ENCODE data around the gene SLC35F4. TPM values are rescaled to one million over a fixed set of nuclear protein-coding genes. Genes with fewer than 3 reads are reported as not detected.

The SLC35F4 gene
- total and polyA plus RNA-seq, 8 donors: 0.11 to 0.30 (median 0.22) TPM; not detected in 2

DNA sequence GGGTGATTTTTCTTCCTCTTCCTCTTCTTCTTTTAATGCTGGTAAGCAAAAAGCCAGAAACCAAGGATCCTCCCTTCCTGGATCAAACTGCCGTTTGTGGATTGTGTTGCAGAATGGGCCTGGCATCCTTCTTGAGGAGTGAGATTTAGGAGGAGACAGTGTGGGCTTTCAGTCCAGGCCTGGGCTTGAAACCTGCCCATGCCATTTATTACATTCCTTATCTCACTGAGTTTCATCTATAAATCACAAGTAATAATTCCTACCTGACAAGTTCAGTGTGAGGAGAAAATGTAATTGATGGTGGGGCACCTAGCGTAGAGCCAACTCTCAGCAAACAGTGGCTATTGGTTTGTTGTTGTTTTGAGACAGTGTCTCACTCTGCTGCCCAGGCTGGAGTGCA, 126.4 kb downstream of the SLC35F4 start:
- H3K9me3 ChIP-seq: no peaks in the 10 kb centered on the region
- H3K27me3 ChIP-seq: no peaks in the 10 kb centered on the region
- DNase-seq: no peak
- no peak for ATAC-seq
- no peak overlapping the region for H3K27ac ChIP-seq
- intact Hi-C loops (cut with DNase I): no loop called here
- H3K4me3 ChIP-seq: no peak overlapping the region
- TF ChIP-seq, protein P1, sequence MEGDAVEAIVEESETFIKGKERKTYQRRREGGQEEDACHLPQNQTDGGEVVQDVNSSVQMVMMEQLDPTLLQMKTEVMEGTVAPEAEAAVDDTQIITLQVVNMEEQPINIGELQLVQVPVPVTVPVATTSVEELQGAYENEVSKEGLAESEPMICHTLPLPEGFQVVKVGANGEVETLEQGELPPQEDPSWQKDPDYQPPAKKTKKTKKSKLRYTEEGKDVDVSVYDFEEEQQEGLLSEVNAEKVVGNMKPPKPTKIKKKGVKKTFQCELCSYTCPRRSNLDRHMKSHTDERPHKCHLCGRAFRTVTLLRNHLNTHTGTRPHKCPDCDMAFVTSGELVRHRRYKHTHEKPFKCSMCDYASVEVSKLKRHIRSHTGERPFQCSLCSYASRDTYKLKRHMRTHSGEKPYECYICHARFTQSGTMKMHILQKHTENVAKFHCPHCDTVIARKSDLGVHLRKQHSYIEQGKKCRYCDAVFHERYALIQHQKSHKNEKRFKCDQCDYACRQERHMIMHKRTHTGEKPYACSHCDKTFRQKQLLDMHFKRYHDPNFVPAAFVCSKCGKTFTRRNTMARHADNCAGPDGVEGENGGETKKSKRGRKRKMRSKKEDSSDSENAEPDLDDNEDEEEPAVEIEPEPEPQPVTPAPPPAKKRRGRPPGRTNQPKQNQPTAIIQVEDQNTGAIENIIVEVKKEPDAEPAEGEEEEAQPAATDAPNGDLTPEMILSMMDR (IDR thresholded peaks at IDR 0.05): no peak
- no peaks in the 10 kb centered on the region for H3K4me1 ChIP-seq
- H3K36me3 ChIP-seq: no peaks in the 10 kb centered on the region

DNA sequence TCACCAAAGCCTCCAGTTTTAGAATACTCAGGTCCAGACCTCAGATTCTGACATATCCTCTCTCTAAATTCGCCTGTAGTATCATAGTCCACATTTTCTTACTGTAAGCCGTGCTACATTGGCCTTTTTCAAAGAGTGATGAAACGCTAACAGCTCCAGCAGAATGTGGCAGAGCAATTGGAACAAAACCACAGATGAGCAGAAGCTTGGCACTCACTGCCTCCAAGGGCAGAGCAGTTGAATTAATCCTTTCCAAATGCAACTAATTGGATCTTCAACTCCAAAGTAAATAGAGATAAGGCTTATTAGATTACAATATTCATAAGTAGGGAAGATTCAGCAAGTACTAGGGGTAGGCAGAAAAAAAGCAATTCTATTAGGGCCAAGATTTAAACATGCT, 128.3 kb downstream of the SLC35F4 start:
- Histone ChIP-seq H3K4me3 (no peak overlapping the region), H3K4me1 (no peaks in the 10 kb centered on the region), H3K36me3 (no peaks in the 10 kb centered on the region), H3K27me3 (no peaks in the 10 kb centered on the region), H3K9me3 (no peaks in the 10 kb centered on the region), H3K27ac (no peak overlapping the region)
- DNase-seq (no peak), ATAC-seq (no peak)
- intact Hi-C loops (cut with DNase I): no loop called here
- TF ChIP-seq, protein P1 (IDR thresholded peaks at IDR 0.05): no peak

DNA sequence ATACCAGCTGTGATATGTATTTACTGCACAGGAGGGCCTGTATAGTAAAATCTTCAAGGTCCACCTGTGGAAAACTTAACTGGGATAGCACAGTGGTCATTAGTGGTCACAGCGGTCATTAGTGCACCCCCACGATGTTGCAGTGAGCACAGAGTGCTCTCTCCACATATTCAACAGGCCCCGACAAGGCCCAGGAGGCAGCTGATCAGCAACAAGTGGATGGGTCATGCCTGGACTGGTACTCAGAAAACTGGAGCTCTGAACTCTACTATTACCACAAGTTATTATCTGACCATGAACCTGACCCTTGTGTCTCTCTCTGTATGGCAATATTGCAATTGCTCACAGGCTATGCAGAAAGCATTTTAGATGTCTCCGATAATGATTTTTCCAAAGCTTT, 129.5 kb downstream of the SLC35F4 start:
- TF ChIP-seq, protein P1 (IDR thresholded peaks at IDR 0.05): no peak
- ATAC-seq: no peak
- Histone ChIP-seq H3K36me3 (no peaks in the 10 kb centered on the region), H3K27me3 (no peaks in the 10 kb centered on the region), H3K9me3 (no peaks in the 10 kb centered on the region), H3K4me1 (no peaks in the 10 kb centered on the region), H3K4me3 (no peak overlapping the region), H3K27ac (no peak overlapping the region)
- DNase-seq: no peak
- intact Hi-C loops (cut with DNase I): no loop called here

DNA sequence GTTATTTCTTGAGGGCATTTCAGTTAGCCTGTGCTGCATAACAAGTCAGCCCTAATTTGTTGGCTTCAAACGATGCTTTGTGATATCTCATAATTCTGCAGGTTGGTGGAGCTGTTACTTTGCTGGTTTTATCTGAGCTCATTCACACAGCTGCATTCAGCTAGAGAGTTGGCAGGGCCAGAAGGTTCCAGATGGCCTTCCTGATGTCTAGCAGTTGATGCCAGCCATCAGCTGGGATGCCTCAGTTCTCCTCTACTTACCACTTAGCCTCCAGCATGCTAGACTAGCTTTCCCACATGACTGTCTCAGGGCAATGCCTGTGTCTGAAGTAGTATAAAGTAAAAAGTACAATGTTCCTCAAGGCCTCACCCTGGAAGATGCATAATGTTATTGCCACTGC, 130.6 kb downstream of the SLC35F4 start:
- DNase-seq (no peak), ATAC-seq (no peak)
- TF ChIP-seq, protein P1 (IDR thresholded peaks at IDR 0.05): no peak
- Histone ChIP-seq H3K4me3 (no peak overlapping the region), H3K27me3 (no peaks in the 10 kb centered on the region), H3K27ac (no peak overlapping the region), H3K9me3 (no peaks in the 10 kb centered on the region), H3K4me1 (no peaks in the 10 kb centered on the region), H3K36me3 (no peaks in the 10 kb centered on the region)
- intact Hi-C loops (cut with DNase I): no loop called here

DNA sequence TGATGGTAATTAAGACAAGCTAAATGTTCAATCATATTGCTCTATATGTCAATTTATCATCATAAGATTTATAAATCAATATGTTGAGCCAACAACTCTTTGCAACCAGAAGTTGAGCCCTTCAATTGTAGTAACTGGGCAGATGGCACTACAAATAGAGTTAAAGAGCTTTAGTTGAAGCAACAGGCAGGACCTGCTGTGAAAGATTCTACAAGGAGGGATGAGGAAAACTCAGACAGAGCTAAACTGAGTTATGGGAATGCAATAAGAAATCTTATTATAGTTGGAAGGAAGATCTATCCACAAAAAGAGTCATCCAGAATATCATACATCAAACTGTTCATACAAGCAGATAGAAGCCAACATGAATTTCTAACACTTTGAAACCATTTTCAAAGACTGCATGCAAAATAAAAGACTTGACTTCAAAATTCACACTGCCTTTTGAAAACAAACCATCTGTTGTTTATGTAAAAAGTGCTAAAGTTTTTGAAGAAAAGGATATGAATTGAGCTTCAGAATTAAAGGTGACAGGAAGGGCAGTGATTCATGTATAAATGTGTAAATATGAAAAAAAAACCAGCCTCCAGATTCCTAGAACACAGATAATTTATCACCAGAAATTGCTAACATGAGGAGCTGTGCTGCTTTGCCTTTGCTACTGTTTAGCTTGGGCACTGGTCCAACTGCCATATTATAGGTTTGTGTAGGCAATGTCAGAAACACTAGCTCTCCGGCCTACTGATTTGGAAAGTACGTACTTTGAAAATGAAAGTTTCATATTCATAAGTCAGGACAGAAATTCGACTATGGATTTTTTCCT, 133.2 kb downstream of the SLC35F4 start:
- DNase-seq (peak in 1 of 4 donors; percentile 35), ATAC-seq (no peak)
- H3K27ac ChIP-seq: no peak overlapping the region
- intact Hi-C loops (cut with DNase I): no loop called here
- no peaks in the 10 kb centered on the region for H3K36me3 ChIP-seq
- TF ChIP-seq, protein P1 (IDR thresholded peaks at IDR 0.05): no peak
- no peaks in the 10 kb centered on the region for H3K27me3 ChIP-seq
- no peak overlapping the region for H3K4me3 ChIP-seq
- no peaks in the 10 kb centered on the region for H3K9me3 ChIP-seq
- no peaks in the 10 kb centered on the region for H3K4me1 ChIP-seq
